Raji (cell line): Measurements from ENCODE around the gene RTBDN.

Experiments used
- POLR2A ChIP-seq: IDR thresholded peaks from 2 replicates; pipeline ENCODE4 v1.6.1; 2011; ENCODE audit warnings: low read depth, low read length, control low read depth; ENCODE audit not compliant: insufficient read depth

RTBDN gene

GRCh38 chr19:12865746-12866415, 31.5 kb upstream of the RTBDN start:
- no peak for TF ChIP-seq POLR2A

DNA sequence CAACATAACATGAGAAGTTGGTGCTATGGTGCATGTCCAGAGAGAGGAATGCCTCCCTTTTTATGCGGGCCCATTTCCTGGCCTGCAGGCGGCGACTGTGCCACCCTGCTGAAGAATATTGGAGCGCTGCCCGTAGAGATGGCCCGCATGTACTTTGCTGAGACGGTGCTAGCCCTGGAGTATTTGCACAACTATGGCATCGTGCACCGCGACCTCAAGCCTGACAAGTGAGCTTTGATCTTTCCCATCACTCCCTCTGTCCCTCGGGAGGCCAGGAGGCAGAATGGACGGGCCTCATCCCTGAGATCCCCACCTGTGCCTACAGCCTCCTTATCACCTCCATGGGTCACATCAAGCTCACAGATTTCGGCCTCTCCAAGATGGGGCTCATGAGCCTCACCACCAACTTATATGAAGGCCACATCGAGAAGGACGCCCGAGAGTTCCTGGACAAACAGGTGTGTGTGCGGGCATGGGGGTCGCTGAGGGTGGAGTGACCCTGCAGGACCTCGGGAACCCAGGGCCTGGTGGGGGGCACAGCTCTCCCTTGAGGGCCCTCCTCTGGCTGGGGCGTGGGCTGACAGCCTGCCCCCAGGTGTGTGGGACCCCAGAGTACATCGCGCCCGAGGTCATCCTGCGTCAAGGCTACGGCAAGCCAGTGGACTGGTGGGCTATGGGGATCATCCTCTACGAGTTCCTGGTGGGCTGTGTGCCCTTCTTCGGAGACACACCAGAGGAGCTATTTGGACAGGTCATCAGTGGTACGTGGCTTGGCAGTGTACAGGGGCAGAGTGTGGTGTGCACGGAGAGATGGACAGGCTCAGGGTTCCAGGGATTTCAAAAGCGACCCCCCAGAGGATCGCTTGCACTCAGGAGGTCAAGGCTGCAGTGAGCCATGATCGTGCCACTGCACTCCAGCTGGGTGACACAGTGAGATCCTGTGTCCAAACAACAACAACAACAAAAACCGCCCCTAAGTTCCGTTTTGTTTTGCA, 30.6 kb upstream of the RTBDN start:
- no peak for TF ChIP-seq POLR2A

GRCh38 chr19:12864143-12864542, 29.8 kb upstream of the RTBDN start:
- no peak for TF ChIP-seq POLR2A

- no peak for TF ChIP-seq POLR2A
Measured at GRCh38 chr19:12859546-12859945, 25.2 kb upstream of the RTBDN start.

DNA sequence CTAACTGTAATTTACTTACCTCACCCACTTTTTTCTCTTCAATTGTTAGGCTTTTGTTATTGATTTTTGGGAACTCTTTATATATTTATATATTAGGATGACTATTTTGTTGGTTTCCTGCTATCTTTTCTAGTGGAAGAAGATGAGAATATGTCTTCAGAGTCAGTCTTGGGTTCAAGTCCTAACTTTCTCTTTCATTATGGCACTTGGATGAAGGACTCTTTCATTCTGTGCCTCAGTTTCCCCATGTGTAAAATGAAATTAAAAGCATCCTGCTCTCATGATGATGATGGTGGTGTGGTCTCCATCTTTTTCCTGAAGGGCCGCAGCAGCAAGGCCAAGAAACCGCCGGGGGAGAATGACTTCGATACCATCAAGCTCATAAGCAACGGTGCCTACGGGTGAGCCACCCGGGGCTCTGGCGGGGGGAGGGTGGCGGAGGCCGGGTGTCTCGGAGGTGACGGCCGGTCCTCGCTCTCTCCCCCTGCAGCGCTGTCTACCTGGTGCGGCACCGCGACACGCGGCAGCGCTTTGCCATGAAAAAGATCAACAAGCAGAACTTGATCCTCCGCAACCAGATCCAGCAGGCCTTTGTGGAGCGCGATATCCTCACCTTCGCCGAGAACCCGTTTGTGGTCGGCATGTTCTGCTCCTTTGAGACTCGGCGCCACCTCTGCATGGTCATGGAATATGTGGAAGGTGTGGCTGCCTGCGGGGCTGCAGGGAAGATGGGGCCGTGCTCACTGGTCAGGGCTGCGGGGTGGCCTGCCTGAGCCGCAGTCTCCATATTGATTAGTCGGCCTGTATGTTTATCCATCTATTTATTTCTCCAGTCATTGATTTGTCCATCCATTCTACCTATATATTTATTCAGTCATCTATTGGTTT, 23.9 kb upstream of the RTBDN start:
- no peak for TF ChIP-seq POLR2A

GRCh38 chr19:12856653-12857052, 22.3 kb upstream of the RTBDN start:
- TF ChIP-seq POLR2A = no peak

DNA sequence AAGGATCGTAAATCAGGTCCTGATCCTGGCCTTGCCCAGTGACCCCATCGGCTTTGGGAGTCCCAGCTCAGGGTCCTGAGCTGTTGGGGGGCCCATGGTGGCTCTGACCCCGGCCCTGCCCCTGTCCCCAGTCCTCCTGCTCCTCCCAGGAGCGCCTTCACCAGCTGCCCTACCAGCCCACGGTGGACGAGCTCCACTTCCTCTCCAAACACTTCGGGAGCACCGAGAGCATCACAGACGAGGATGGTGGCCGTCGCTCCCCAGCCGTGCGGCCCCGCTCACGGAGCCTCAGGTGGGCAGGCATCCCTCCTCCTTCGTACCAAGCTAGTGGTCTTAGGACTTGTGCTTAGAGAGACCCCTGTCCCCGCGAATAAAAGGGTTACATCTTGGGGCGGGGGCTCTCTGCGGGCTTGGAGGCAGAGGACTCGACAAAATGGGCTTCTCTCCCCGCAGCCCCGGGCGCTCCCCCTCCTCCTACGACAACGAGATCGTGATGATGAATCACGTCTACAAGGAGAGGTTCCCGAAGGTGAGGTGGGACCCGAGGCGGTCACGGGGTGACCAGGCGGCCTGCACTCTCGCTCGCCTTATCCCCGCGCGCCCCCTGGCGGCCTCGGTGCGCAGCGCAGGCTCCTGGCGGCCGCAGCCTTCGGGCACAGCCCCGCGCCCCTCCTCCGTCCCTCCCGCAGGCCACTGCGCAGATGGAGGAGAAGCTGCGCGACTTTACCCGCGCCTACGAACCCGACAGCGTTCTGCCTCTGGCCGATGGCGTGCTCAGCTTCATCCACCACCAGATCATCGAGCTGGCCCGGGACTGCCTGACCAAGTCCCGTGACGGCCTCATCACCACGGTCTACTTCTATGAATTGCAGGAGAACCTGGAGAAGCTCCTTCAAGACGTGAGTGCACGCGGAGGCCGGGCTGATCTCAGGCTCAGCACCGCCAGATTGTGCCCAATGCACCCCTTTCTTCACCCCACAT, 13.1 kb upstream of the RTBDN start:
- peak; percentile 24; the same call in 1 of the 2 replicates for TF ChIP-seq POLR2A

DNA sequence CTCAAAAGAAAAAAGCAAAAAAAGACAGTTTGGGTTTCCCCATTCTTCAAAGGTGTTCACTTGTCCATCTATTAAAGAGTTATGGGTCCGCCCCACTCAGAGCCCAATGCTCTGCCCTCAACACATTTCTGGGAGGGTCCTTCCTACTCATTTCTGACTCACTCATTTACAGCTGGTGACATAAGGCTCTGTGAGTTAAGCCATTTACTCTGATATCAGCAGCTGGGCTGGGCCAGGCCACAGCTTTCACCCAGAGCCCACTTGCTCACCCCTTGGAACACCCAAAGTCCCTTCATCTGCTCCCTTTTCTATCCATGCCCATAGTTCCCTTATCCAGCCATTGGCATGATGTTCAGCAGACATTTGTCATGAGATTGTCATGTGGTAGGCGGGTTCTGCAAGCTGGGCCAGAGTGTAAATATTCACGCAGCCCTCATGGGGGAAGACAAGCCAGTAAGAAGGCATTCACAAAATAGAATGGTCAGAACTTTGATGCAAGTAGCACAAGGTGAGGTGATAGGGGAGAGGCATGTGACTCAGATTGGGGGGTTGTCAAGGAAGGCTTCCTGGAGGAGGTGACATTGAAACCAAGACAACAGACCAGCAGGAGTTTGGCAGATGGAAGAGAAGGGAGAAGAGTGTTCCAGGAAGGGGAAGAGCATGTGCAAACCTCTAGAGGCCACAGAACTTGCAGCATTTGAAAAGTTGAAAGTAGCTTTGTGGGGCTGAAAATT, 9.8 kb upstream of the RTBDN start:
- no peak for TF ChIP-seq POLR2A

DNA sequence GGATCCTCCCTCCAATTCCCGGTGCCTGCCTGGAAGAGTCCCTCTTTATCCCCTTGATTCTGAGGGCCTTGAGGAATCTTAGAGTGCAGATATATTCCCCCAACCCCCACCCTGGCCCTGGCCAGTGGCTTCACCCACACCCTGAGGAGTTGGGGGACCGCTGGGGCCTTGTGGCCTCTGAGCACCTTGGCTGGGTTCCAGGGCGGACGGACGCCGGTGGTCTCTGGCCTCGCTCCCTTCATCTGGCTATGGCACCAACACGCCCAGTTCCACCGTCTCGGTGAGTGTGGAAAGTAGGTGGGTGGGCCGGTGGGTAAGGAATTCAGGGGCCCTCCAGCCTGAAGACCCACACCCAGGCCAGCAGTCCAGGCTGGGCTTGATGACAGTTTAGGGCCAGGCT, 8.9 kb upstream of the RTBDN start:
- no peak for TF ChIP-seq POLR2A

DNA sequence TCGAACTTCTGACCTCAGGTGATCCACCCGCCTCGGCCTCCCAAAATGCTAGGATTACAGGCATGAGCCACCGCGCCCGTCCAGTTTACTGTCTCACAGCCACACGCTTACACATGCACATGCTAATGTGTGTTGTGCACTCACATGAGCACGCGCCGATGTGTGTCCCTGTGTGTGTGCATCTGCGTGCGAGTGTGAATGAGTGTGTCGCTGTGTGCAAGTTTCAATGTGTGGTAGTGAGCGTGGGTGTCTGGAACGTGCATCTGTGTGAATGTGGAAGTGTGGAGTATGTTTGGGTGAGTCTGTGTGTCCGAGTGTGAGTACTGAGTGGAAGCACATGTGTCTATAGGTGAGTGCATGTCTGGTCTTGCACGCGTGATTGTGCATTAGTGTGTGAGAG, 8.1 kb upstream of the RTBDN start:
- TF ChIP-seq POLR2A = no peak

DNA sequence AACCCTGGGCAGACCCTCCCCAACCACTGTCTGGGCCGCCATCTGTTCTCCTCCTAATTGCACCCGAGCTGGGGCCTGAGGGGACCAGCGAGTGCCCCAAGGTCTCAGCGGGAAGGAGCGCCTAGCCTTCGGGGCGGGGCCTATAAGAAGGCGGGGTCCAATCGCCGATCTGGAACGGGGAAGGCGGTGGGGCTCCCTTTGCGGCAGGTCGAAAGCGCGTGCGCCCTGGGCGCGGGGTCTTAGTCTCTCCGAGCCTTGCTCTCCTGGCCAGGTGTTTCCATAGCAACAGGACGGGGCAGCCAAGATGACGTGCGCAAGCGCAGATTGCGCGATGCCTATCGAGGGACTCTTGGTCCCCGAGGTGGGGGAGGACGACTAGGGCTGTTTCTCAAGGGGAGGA, 6.7 kb upstream of the RTBDN start:
- no peak for TF ChIP-seq POLR2A

DNA sequence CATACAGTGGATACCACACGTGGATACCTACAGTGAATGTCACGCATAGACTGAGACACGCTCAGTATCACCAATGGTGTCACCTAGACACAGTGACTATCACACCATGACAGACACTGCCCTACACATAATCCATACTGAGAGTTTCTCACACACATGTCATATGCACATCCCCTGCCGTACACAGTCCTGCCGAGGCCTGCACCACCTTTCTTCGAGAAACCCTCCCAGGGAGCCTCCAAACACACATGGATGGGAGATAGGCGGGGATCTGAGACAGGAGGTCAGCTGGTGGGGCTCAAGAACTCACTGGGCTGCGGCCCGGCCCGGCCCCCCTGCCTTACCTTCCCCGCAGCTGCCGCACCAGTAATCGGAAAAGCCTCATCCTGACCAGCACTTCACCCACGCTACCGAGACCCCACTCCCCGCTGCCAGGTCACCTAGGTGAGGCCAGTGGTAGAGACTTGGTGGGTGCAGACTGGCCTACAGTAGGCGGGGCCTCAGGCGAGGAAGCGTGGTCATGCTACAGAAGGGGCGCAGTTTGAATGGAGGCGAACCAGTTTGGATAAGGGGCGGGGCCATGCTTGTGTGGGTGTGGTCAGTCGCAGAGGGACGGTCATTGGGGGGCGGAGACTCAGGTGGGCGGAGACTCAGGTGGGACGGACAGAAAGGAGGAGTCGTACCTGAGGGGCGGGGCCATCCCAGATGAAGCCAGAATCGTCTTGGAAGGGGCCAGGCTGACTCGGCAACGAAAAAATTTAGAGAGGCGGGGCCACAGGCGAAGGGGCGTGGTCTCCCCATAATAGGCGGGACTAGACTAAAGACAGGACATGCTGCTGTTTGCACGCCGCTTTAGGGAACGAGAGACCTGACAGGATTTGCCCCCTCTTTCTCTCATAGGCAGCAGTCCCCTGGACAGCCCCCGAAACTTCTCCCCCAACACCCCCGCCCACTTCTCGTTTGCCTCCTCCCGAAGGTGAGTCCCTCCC, 6.0 kb upstream of the RTBDN start:
- TF ChIP-seq POLR2A = no peak
